ENCODE data around the gene NLGN1. TPM values are rescaled to one million over a fixed set of nuclear protein-coding genes. Genes with fewer than 3 reads are reported as not detected.

NLGN1 gene
- total and polyA plus RNA-seq, 9 of the 15 experiments (the other 6 are each of a cell fraction or from before 2014, with no cell fraction given), result under 0.01 to 0.01 TPM; not detected in 7

GRCh38 chr3:173354124-173354523 is 43.4 kb upstream of the NLGN1 start:
- H3K27me3 ChIP-seq (ENCODE audit: control insufficient read depth in 2 of 2, insufficient read depth in 2 of 2, low read length in 2 of 2), result no peaks in the 10 kb centered on the region
- ChIA-PET CTCF (ENCODE audit: low intra/inter-chr PET ratio) (no interaction called here), POLR2A (no interaction called here)
- no peak overlapping the region for H3K4me2 ChIP-seq (ENCODE audit: insufficient read depth, low read length)
- H3K79me2 ChIP-seq (ENCODE audit: control insufficient read depth, insufficient read depth, low read length), result no peaks in the 10 kb centered on the region
- TF ChIP-seq, protein P1, sequence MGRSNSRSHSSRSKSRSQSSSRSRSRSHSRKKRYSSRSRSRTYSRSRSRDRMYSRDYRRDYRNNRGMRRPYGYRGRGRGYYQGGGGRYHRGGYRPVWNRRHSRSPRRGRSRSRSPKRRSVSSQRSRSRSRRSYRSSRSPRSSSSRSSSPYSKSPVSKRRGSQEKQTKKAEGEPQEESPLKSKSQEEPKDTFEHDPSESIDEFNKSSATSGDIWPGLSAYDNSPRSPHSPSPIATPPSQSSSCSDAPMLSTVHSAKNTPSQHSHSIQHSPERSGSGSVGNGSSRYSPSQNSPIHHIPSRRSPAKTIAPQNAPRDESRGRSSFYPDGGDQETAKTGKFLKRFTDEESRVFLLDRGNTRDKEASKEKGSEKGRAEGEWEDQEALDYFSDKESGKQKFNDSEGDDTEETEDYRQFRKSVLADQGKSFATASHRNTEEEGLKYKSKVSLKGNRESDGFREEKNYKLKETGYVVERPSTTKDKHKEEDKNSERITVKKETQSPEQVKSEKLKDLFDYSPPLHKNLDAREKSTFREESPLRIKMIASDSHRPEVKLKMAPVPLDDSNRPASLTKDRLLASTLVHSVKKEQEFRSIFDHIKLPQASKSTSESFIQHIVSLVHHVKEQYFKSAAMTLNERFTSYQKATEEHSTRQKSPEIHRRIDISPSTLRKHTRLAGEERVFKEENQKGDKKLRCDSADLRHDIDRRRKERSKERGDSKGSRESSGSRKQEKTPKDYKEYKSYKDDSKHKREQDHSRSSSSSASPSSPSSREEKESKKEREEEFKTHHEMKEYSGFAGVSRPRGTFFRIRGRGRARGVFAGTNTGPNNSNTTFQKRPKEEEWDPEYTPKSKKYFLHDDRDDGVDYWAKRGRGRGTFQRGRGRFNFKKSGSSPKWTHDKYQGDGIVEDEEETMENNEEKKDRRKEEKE (IDR thresholded peaks at IDR 0.05; ENCODE audit: borderline replicate concordance in 1 of 2, control insufficient read depth in 1 of 2, low read depth in 2 of 2, low read length in 1 of 2), result no peak
- TF ChIP-seq HNRNPK (IDR thresholded peaks at IDR 0.05; ENCODE audit: low read depth, low read length, poor library complexity, severe bottlenecking) (no peak), TEAD4 (IDR thresholded peaks at IDR 0.05; ENCODE audit: low read length) (no peak), TEAD4 (CRISPR knock-in tag; IDR thresholded peaks at IDR 0.05; ENCODE audit: borderline replicate concordance) (no peak), ZKSCAN1 (IDR thresholded peaks at IDR 0.05; ENCODE audit: low read depth, low read length) (no peak), HDAC3 (IDR thresholded peaks at IDR 0.05; ENCODE audit: borderline replicate concordance, partially characterized antibody) (no peak), CUX1 (CRISPR knock-in tag; IDR thresholded peaks at IDR 0.05) (no peak)
- TF ChIP-seq, protein P2, sequence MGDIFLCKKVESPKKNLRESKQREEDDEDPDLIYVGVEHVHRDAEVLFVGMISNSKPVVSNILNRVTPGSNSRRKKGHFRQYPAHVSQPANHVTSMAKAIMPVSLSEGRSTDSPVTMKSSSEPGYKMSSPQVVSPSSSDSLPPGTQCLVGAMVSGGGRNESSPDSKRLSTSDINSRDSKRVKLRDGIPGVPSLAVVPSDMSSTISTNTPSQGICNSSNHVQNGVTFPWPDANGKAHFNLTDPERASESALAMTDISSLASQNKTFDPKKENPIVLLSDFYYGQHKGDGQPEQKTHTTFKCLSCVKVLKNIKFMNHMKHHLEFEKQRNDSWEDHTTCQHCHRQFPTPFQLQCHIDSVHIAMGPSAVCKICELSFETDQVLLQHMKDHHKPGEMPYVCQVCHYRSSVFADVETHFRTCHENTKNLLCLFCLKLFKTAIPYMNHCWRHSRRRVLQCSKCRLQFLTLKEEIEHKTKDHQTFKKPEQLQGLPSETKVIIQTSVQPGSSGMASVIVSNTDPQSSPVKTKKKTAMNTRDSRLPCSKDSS (IDR thresholded peaks at IDR 0.05; ENCODE audit: low read depth, partially characterized antibody), result no peak
- ATAC-seq (no peak), FAIRE-seq (no peak), DNase-seq (ENCODE audit: extremely low read depth in 1 of 4, low spot score in 3 of 4) (no peak)
- H3K9ac ChIP-seq (ENCODE audit: insufficient read depth in 1 of 2, low read depth in 2 of 2, low read length in 2 of 2), result no peak overlapping the region
- BruUV-seq (replicated peaks), result no TSS peak
- no peaks in the 10 kb centered on the region for H4K20me1 ChIP-seq (replicated peaks; ENCODE audit: control insufficient read depth, insufficient read depth, low read length)
- no peak overlapping the region for H3K27ac ChIP-seq (ENCODE audit: extremely low read depth, low read depth, low read length)
- H3K9me3 ChIP-seq (replicated peaks; ENCODE audit: control insufficient read depth, insufficient read depth, low read depth, low read length), result no peaks in the 10 kb centered on the region
- H3K9me1 ChIP-seq (ENCODE audit: control insufficient read depth, insufficient read depth, low read length), result no peaks in the 10 kb centered on the region
- H3K36me3 ChIP-seq (ENCODE audit: control insufficient read depth, insufficient read depth, low read length), result no peaks in the 10 kb centered on the region
- in situ Hi-C loops (cut with MboI), result no loop called here
- no peak overlapping the region for H2AFZ ChIP-seq (ENCODE audit: low read depth, low read length)
- WGBS (ENCODE audit: insufficient coverage, low coverage, missing lambda C conversion rate), result 10% methylated on average over 5 of the region's 5 CpGs
- H3K4me3 ChIP-seq, result no peak overlapping the region
- H3K4me1 ChIP-seq (replicated peaks in 1 of 2; ENCODE audit: control insufficient read depth in 2 of 2, insufficient read depth in 2 of 2, low read length in 2 of 2), result no peaks in the 10 kb centered on the region
- intact Hi-C loops (cut with micrococcal nuclease), result no loop called here
